Activated CD4-positive, alpha-beta T cell treated with anti-CD3 and anti-CD28 coated beads for 36 hours (primary cell): ENCODE data around the gene SERPINI1. TPM values are rescaled to one million over a fixed set of nuclear protein-coding genes. Genes with fewer than 3 reads are reported as not detected.
A peak's percentile ranks its signal among the peaks of the same experiment; 100 is the strongest.

Experiments
- ATAC-seq: fragments of 200-7000 bp; cut with Tn5 transposase; one replicate; pipeline ENCODE4 v1.10.0; 2021; ENCODE audit warnings: mild to moderate bottlenecking, moderate library complexity
- CTCF ChIA-PET: fragments of 350-600 bp; sonication (Branson Sonifier 250); formaldehyde crosslinking; loops from one replicate; lab custom pipeline; 2021; ENCODE audit warnings: antibody characterized with exemption; lab: Charles Lee
- POLR2A ChIA-PET: fragments of 350-600 bp; sonication (Branson Sonifier 250); formaldehyde crosslinking; loops from one replicate; lab custom pipeline; 2021; ENCODE audit warnings: antibody characterized with exemption, inconsistent platforms; lab: Charles Lee
- DNase-seq: peaks from one replicate; pipeline ENCODE4 v3.0.0-alpha.2; 2020
- H3K27ac Mint-ChIP-seq: one replicate; pipeline ENCODE4 v1.8.0; 2021; ENCODE audit warnings: mixed read lengths
- H3K27me3 Mint-ChIP-seq: one replicate; pipeline ENCODE4 v1.8.0; 2021; ENCODE audit warnings: mixed read lengths
- H3K36me3 Mint-ChIP-seq: one replicate; pipeline ENCODE4 v1.8.0; 2021; ENCODE audit warnings: low read depth, mixed read lengths
- H3K4me1 Mint-ChIP-seq: one replicate; pipeline ENCODE4 v1.8.0; 2021; ENCODE audit warnings: mixed read lengths
- H3K4me3 Mint-ChIP-seq: one replicate; pipeline ENCODE4 v1.8.0; 2021; ENCODE audit warnings: mild to moderate bottlenecking, moderate library complexity, mixed read lengths
- H3K9me3 Mint-ChIP-seq: one replicate; pipeline ENCODE4 v1.8.0; 2021; ENCODE audit warnings: low read depth, mixed read lengths
- intact Hi-C, 2 experiments: fragments of 100-400 bp; cut with DNase I in 1 of 2; cut with micrococcal nuclease in 1 of 2; formaldehyde crosslinking; loops; one replicate each; pipeline versions ENCODE4 v1.14.2 to v1.15.1; 2022 to 2024; cut with DNase I, micrococcal nuclease
- total RNA-seq, 2 experiments: library from RNA; stranded (reverse); gene quantifications; one replicate each; pipeline ENCODE4 v1.2.3, GENCODE V29; 2021

The SERPINI1 gene
- 1 to 10 TPM; 1.2 to 1.4 TPM for total RNA-seq

- intact Hi-C loops: loop anchor here (2.0 to 10.0 kb wide), 4 partner anchors 45 to 359 kb away; partner anchors contain the start of genes ZBBX (in 2 of the 2) and GOLIM4 (in 1 of the 2)
- POLR2A ChIA-PET: interaction anchor here (0.6 to 0.9 kb wide), 2 partner anchors 14 to 383 kb away, joined by 3 read pairs; no protein-coding TSS in a partner anchor
- H3K4me1 Mint-ChIP-seq: peaks cover 36% of the 10 kb centered on the region
- DNase-seq: peak; percentile 87
- H3K4me3 Mint-ChIP-seq: no peak within 1 kb of the TSS
- no peaks in the 10 kb centered on the region for H3K9me3 Mint-ChIP-seq
- no peaks in the 10 kb centered on the region for H3K27me3 Mint-ChIP-seq
- ATAC-seq: peak; percentile 55
- CTCF ChIA-PET: interaction anchor here (0.7 to 1.2 kb wide), 5 partner anchors 14 to 355 kb away, joined by 3 to 5 read pairs (median 3); partner anchors contain the start of gene ZBBX
- peaks cover 9% of the 10 kb centered on the region for H3K36me3 Mint-ChIP-seq
- no peak within 1 kb of the TSS for H3K27ac Mint-ChIP-seq
Measured at GRCh38 chr3:167735233-167736138, at the start of gene SERPINI1. Gene SERPINI1 (plus strand): TSS chr3:167735721. CDS start chr3:167789129, 53,408 bp downstream.

GRCh38 chr3:167691366-167691765 lies 44.2 kb upstream of the SERPINI1 start:
- Mint-ChIP-seq H3K27me3 (no peaks in the 10 kb centered on the region), H3K4me3 (no peak overlapping the region), H3K36me3 (peaks cover 30% of the 10 kb centered on the region), H3K9me3 (no peaks in the 10 kb centered on the region), H3K27ac (no peak overlapping the region), H3K4me1 (peaks cover 38% of the 10 kb centered on the region)
- ChIA-PET CTCF (interaction anchor here (0.9 to 3.3 kb wide), 4 partner anchors 12 to 190 kb away, joined by 3 to 11 read pairs (median 4); partner anchors contain the start of gene SERPINI1), POLR2A (interaction anchor here (0.5 kb wide), 2 partner anchors 9 to 22 kb away, joined by 3 to 4 read pairs; no protein-coding TSS in a partner anchor)
- intact Hi-C loops: loop anchor here (2.0 kb wide), 1 partner anchor 43 kb away; the partner anchor contains the start of genes PDCD10 (in 2 of the 2) and SERPINI1 (in 2 of the 2)
- ATAC-seq (peak; percentile 99), DNase-seq (peak; percentile 47)

- DNase-seq (no peak), ATAC-seq (no peak)
- ChIA-PET CTCF (interaction anchor here (0.8 to 1.8 kb wide), 2 partner anchors 9 to 11 kb away, joined by 3 to 6 read pairs; no protein-coding TSS in a partner anchor), POLR2A (interaction anchor here (0.6 kb wide), 1 partner anchor 18 kb away, joined by 3 read pairs; no protein-coding TSS in a partner anchor)
- Mint-ChIP-seq H3K4me1 (peaks cover 42% of the 10 kb centered on the region), H3K27ac (no peak overlapping the region), H3K9me3 (no peaks in the 10 kb centered on the region), H3K27me3 (no peaks in the 10 kb centered on the region), H3K36me3 (peaks cover 31% of the 10 kb centered on the region), H3K4me3 (no peak overlapping the region)
- intact Hi-C loops: no loop called here
Measured at GRCh38 chr3:167694121-167694520, 41.4 kb upstream of the SERPINI1 start.

- Mint-ChIP-seq H3K4me3 (no peak overlapping the region), H3K27ac (no peak overlapping the region), H3K27me3 (no peaks in the 10 kb centered on the region), H3K36me3 (peaks cover 28% of the 10 kb centered on the region), H3K4me1 (peaks cover 12% of the 10 kb centered on the region), H3K9me3 (no peaks in the 10 kb centered on the region)
- CTCF ChIA-PET: interaction anchor here (0.9 kb wide), 1 partner anchor 17 kb away, joined by 3 read pairs; no protein-coding TSS in a partner anchor
- intact Hi-C loops: no loop called here
- POLR2A ChIA-PET: interaction anchor here (0.6 kb wide), 1 partner anchor 9 kb away, joined by 4 read pairs; no protein-coding TSS in a partner anchor
- ATAC-seq (no peak), DNase-seq (no peak)
Measured at GRCh38 chr3:167700046-167700445, 35.5 kb upstream of the SERPINI1 start.

GRCh38 chr3:167700926-167701325 lies 34.6 kb upstream of the SERPINI1 start:
- Mint-ChIP-seq H3K27me3 (no peaks in the 10 kb centered on the region), H3K27ac (no peak overlapping the region), H3K36me3 (peaks cover 23% of the 10 kb centered on the region), H3K4me1 (peaks cover 16% of the 10 kb centered on the region), H3K9me3 (no peaks in the 10 kb centered on the region), H3K4me3 (no peak overlapping the region)
- intact Hi-C loops: no loop called here
- ATAC-seq (no peak), DNase-seq (no peak)
- CTCF ChIA-PET: interaction anchor here (0.6 kb wide), 1 partner anchor 38 kb away, joined by 3 read pairs; no protein-coding TSS in a partner anchor
- POLR2A ChIA-PET: interaction anchor here (0.6 kb wide), 1 partner anchor 10 kb away, joined by 4 read pairs; no protein-coding TSS in a partner anchor

GRCh38 chr3:167705840-167706239 lies 29.7 kb upstream of the SERPINI1 start:
- ChIA-PET CTCF (interaction anchor here (1.1 kb wide), 1 partner anchor 11 kb away, joined by 3 read pairs; no protein-coding TSS in a partner anchor), POLR2A (no interaction called here)
- Mint-ChIP-seq H3K27ac (no peak overlapping the region), H3K36me3 (peaks cover 33% of the 10 kb centered on the region), H3K4me3 (no peak overlapping the region), H3K4me1 (peaks cover 13% of the 10 kb centered on the region), H3K27me3 (no peaks in the 10 kb centered on the region), H3K9me3 (no peaks in the 10 kb centered on the region)
- ATAC-seq (no peak), DNase-seq (no peak)
- intact Hi-C loops: no loop called here

- no peak for ATAC-seq
- POLR2A ChIA-PET: no interaction called here
- peaks cover 45% of the 10 kb centered on the region for H3K4me1 Mint-ChIP-seq
- H3K27ac Mint-ChIP-seq: no peak overlapping the region
- intact Hi-C loops: no loop called here
- H3K9me3 Mint-ChIP-seq: no peaks in the 10 kb centered on the region
- no peak overlapping the region for H3K4me3 Mint-ChIP-seq
- no peaks in the 10 kb centered on the region for H3K27me3 Mint-ChIP-seq
- H3K36me3 Mint-ChIP-seq: peaks cover 59% of the 10 kb centered on the region
- no peak for DNase-seq
- CTCF ChIA-PET: interaction anchor here (1.5 kb wide), 1 partner anchor 14 kb away, joined by 3 read pairs; no protein-coding TSS in a partner anchor
Measured at GRCh38 chr3:167709690-167710089, 25.8 kb upstream of the SERPINI1 start.

- H3K27me3 Mint-ChIP-seq: no peaks in the 10 kb centered on the region
- no peak overlapping the region for H3K4me3 Mint-ChIP-seq
- peaks cover 68% of the 10 kb centered on the region for H3K36me3 Mint-ChIP-seq
- ATAC-seq (no peak), DNase-seq (no peak)
- intact Hi-C loops: no loop called here
- peaks cover 51% of the 10 kb centered on the region for H3K4me1 Mint-ChIP-seq
- ChIA-PET POLR2A (no interaction called here), CTCF (interaction anchor here (1.3 to 2.5 kb wide), 2 partner anchors 12 to 19 kb away, joined by 3 to 9 read pairs; no protein-coding TSS in a partner anchor)
- no peaks in the 10 kb centered on the region for H3K9me3 Mint-ChIP-seq
- H3K27ac Mint-ChIP-seq: no peak overlapping the region
Measured at GRCh38 chr3:167710552-167710951, 25.0 kb upstream of the SERPINI1 start.

- H3K4me3 Mint-ChIP-seq: no peak overlapping the region
- CTCF ChIA-PET: interaction anchor here (1.3 to 2.5 kb wide), 2 partner anchors 12 to 18 kb away, joined by 3 to 9 read pairs; no protein-coding TSS in a partner anchor
Measured at GRCh38 chr3:167711439-167711838, 24.1 kb upstream of the SERPINI1 start.

GRCh38 chr3:167712445-167712844 lies 23.1 kb upstream of the SERPINI1 start:
- Mint-ChIP-seq H3K4me3 (no peak overlapping the region), H3K9me3 (no peaks in the 10 kb centered on the region), H3K27ac (no peak overlapping the region), H3K4me1 (peaks cover 49% of the 10 kb centered on the region), H3K36me3 (peaks cover 74% of the 10 kb centered on the region), H3K27me3 (no peaks in the 10 kb centered on the region)
- DNase-seq (no peak), ATAC-seq (no peak)
- ChIA-PET POLR2A (interaction anchor here (0.6 kb wide), 1 partner anchor 18 kb away, joined by 3 read pairs; no protein-coding TSS in a partner anchor), CTCF (interaction anchor here (1.0 to 2.5 kb wide), 2 partner anchors 17 to 27 kb away, joined by 3 to 9 read pairs; no protein-coding TSS in a partner anchor)
- intact Hi-C loops: no loop called here

More at GRCh38 chr3:167711439-167711838, 24.1 kb upstream of the SERPINI1 start:
- intact Hi-C loops: no loop called here
- POLR2A ChIA-PET: no interaction called here
- H3K9me3 Mint-ChIP-seq: no peaks in the 10 kb centered on the region
- peaks cover 71% of the 10 kb centered on the region for H3K36me3 Mint-ChIP-seq
- no peaks in the 10 kb centered on the region for H3K27me3 Mint-ChIP-seq
- ATAC-seq (no peak), DNase-seq (no peak)
- no peak overlapping the region for H3K27ac Mint-ChIP-seq
- H3K4me1 Mint-ChIP-seq: peaks cover 51% of the 10 kb centered on the region

- no peaks in the 10 kb centered on the region for H3K27me3 Mint-ChIP-seq
- ChIA-PET POLR2A (no interaction called here), CTCF (no interaction called here)
- intact Hi-C loops: no loop called here
- ATAC-seq: no peak
- no peak overlapping the region for H3K27ac Mint-ChIP-seq
- no peaks in the 10 kb centered on the region for H3K9me3 Mint-ChIP-seq
- H3K4me1 Mint-ChIP-seq: peaks cover 56% of the 10 kb centered on the region
- no peak overlapping the region for H3K4me3 Mint-ChIP-seq
- H3K36me3 Mint-ChIP-seq: peaks cover 83% of the 10 kb centered on the region
- DNase-seq: no peak
Measured at GRCh38 chr3:167714871-167715270, 20.6 kb upstream of the SERPINI1 start.
